GM19099 (cell line): Measurements from ENCODE around the gene CLIC3.

Experiments used
- POLR2A ChIP-seq: IDR thresholded peaks from 3 replicates; pipeline ENCODE4 v1.6.1; 2011; ENCODE audit warnings: low read depth; ENCODE audit not compliant: insufficient read length; ENCODE audit errors: extremely low read depth

Gene CLIC3

DNA sequence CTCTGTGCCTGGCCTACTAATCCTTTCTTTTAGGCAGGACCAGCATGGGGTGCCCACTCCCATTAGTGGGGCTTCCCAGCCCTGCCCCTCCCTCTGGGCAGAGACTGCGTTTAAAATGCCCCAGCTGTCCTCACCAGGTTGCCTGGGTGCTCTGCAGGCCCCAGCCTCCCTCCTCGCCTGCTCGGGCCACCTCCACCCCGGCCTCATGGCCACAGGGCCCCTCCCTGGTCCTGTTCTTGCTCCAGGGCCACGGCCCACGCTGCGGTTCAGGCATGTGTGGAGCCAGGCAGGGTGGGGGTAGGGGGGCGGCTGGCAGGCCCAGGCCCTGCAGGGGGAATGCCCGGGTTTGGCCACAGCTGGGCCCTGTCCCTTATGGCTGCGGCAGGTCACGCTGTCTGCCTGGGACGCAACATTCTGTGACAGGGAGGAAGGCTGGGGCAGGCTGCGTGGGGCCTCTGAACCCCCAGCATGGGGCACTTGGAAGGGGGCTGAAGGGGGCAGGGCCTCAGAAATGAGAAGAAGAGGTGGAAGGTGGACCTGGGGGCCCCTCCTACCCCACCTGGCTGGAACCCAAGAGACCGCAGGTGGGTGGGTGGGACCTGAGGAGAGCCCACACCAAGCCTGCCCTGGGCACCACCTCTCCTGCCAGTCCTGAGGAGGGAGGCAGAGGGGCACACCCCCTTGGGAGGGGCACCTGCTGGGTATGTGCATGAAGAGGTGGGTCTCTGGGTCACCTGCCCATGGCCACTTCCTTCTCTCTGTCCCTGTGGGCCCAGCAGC, 44.6 kb downstream of the CLIC3 start, which contains the start of gene LCN12:
LCN12 (plus strand) TSS at position 733 of the 780 bp plus-strand sequence. CDS start 55 bp downstream, outside the sequence.
- TF ChIP-seq POLR2A, result no peak

DNA sequence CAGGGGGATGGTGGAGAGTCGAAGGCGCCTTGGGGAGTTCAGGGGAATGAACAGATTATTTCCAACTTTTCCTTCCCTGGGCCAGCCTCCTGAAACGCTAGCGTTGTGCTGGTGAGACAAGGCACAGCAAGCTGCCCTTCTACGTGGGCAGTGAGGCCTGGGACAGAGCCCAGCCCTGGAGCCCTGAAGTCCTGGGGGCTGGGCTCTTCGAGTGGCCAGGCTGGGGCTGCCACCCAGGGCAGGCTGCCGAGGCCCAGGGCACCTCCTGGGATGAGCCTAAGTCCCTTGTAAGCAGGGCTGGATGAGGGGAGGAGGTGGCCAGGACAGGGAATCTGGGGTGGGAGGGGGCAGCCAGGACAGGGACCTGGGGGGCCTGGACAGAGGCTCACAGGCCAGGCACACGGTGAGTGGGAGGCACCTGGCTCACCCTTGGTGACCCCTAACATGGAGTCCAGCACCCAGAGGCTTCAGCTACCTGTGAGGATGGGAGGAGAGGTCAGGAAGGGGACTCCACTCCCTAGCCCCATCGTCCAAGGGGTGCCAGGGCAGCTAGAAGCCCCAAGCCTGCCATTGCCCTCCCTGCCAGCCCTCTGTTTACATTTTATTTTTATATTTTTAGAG, 45.6 kb downstream of the CLIC3 start:
- TF ChIP-seq POLR2A, result no peak

DNA sequence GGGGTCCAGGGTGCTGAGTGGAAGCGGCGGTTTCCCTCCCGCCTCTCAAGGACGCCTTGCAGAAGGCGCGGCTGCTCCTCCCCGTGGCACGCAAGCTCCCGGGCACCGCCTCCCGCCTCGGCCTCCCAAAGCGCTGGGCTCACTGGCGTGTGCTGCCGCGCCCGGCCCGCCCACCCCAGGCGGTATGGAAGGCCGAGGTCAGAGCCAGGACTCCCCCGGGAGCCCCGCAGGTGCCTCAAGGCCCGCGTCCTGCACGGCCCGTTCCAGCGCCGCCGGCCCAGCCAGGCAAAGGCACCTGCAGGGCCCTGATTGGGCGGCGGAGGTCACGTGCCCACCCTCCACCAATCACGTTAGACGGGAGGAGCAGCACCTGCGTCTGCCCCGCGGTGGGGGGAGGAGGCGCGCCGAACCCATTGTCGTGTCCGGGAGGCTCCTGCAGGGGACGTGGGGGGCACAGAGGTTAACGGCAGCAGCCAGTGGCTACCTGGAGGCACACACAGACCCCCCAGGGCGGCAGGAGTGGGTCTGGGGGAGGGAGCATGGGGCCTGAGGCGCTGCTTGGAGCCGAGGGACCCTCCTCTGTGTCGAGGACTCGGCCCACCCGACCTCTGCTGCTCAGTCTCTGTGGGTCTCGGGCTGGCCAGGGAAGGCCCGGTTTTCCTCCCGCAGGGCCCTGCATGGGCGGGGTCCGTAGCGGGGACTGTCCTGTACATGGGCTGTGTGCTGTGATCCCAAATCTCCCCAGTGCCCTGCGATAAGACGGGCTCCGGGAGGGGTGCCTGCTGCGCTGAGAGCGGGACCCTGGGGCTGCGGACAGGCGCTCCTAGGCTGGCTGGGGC, 46.3 kb downstream of the CLIC3 start:
- TF ChIP-seq POLR2A, result peak; percentile 74

DNA sequence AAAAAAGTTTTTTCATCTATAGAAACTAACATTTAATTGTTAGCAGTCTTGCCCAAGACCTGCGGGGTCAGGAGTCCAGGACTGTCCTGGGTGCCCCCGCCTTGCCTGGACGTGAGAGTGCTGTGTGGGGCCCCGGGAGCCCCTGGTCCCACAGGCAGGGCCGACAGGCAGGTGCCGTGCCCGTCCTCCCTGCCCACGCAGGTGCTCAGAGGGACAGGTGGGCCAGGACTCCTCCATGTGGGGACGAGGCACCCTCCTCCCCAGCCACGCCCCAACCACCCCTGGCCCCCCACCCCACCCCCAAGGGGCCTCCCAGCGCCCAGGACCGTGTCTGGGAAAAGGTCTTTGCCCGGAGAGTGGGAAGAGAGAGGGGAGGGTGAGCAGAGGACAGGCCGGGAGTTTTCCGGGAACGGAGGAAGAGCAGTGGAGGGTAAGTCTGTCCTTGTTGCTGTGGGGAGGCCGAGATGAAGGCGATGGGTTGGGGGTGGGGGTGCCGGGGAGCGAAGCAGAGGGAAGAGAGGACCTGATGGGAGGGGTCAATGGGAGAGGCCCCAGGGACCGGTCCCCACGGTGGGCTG, 47.0 kb downstream of the CLIC3 start:
- no peak for TF ChIP-seq POLR2A

DNA sequence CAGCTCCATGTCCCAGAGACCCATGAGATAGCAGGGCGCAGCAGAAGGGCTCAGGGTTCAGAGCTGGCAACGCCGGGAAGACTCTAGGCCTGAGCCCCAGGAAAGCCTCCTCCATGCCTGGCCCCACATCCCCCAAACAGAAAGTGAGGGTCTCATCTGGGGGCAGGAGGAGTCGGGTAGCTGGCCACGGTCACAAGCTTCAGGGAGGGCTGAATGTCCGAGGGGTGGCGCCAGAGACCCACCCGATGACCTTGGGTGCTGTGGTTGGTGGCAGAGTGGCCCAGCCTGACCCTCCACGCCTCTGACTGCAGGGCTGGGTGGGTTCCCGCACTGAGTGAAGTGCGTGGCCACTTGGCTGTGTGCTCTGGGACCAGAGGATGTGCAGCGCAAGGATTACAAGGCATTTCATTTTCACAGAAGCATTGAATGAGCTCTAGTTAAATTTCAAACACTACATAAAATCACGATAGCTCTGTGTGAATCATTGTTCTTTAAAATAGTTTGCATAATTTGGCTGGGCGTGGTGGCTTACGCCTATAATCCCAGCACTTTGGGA, 48.3 kb downstream of the CLIC3 start:
- TF ChIP-seq POLR2A, result no peak

DNA sequence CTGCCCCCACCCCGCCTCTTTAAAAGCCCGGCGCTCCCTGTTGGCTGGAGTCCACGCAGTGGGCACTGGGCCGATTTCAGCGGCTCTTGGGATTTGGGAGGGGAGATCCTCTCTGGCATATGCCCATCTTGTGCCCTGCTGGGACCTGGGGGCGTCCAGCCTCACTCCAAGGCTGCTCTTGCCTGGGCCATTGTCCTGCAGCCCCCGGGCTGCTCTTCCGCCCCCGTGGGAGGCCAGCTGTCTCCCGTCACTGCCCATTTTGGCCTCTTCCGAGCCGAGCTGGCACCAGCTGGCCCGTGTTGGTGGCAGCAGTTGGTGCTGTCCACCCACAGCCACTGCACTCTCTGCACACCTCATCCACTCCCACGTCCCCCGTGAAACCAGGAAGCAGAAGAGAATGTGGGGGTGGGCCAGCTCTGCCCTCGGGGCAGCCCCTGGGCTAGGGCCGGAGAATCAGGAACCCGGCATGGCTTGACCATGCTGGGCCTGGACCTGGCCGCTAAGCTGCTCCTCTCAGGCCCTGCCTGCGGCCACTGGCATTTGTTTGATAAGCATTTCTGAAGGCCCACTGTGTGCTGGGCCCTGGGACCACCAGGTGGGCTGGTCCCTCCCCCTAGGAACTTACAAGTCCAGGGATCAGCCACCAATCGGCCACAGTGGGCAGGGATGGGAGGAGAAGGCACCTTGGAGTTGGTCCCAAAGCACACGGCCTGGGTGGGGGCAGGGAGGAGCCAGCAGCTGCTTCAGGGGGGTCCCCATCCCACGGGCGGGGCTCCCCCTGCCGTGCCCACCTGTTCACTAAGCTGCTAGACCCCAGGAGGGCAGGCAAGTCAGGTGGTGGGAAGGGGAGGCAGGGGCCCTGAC, 49.1 kb downstream of the CLIC3 start:
- TF ChIP-seq POLR2A, result no peak

DNA sequence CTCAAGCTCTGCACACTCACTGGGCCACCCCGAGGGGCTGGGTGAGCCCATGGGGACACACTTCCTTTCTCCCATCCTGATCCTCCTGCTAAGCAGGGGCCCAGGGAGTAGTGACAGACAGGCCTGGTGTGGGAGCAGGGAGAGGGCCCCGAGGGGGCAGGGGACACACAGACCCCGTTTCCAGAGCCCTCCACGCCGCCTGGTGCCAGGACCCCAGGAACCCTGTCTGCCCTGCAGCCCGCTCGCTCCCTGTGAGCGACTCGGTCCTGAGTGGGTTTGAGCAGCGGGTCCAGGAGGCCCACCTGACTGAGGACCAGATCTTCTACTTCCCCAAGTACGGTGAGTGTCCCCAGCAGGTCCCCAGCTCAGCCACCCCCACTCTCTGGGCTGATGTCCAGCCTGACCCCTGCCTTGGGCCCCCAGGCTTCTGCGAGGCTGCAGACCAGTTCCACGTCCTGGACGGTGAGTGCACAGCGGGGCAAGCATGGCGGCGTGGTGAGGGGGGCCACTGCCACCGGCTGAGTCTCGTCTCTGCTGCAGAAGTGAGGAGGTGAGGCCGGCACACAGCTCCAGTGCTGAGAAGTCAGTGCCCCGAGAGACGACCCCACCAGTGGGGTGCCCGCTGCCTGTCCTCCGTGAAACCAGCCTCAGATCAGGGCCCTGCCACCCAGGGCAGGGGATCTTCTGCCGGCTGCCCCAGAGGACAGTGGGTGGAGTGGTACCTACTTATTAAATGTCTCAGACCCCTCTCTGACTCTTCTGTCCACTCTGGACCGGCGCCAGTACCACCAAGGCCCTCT, 49.9 kb downstream of the CLIC3 start:
- no peak for TF ChIP-seq POLR2A

DNA sequence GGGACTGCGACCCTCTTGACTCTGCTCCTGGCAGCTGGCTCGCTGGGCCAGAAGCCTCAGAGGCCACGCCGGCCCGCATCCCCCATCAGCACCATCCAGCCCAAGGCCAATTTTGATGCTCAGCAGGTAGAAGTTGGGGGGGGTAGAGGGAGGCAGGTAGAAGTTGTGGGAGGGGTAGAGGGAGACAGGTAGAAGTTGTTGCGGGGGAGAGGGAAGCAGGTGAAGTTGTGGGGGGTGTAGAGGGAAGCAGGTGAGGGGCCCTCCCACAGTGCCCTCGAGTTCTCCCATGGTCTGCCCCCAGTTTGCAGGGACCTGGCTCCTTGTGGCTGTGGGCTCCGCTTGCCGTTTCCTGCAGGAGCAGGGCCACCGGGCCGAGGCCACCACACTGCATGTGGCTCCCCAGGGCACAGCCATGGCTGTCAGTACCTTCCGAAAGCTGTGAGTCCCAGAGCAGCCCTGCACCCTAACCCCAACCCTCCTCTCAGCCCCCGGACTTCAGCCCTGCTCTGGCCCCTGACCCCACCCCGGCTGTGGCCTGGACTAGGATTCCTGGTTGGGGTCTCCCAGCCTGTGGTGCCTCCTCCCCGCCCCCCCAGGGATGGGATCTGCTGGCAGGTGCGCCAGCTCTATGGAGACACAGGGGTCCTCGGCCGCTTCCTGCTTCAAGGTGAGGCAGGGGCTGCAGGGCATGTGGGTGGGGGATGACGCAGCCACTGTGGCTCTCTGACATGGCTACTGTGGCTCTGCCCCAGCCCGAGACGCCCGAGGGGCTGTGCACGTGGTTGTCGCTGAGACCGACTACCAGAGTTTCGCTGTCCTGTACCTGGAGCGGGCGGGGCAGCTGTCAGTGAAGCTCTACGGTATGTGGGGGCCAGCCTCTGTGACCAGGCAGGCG, 50.8 kb downstream of the CLIC3 start:
- TF ChIP-seq POLR2A, result no peak
